PC-9 (cell line): ENCODE measurements around the gene NUMB. TPM values are rescaled to one million over a fixed set of nuclear protein-coding genes. Genes with fewer than 3 reads are reported as not detected.

ENCODE experiments used
- BruUV-seq: library from RNA; stranded (reverse); fragments of 400-500 nt; replicated peaks from 2 replicates; lab custom pipeline; 2021; lab: Mats Ljungman, UMichigan
- CTCF ChIA-PET: fragments of 300-600 bp; sonication (Branson Sonifier 250); formaldehyde crosslinking; loops from one replicate; lab custom pipeline; 2022; ENCODE audit warnings: antibody characterized with exemption; lab: Charles Lee
- POLR2A ChIA-PET: fragments of 300-600 bp; sonication (Branson Sonifier 250); formaldehyde crosslinking; loops from one replicate; lab custom pipeline; 2022; ENCODE audit warnings: antibody characterized with exemption; ENCODE audit not compliant: unreplicated experiment; lab: Charles Lee
- DNase-seq, 2 experiments: peaks; one replicate each; pipeline versions ENCODE4 v3.0.0 to v3.0.0-alpha.2; 2015 to 2022; ENCODE audit warnings: mixed read lengths in 1 of 2
- H2AFZ ChIP-seq: fragments of 200-600 bp; sonication (generic); 2 replicates; pipeline ENCODE4 v1.8.1; 2017; ENCODE audit warnings: antibody characterized with exemption
- H3F3A ChIP-seq: fragments of 200-600 bp; sonication (generic); 2 replicates; pipeline ENCODE4 v1.8.1; 2017; ENCODE audit warnings: antibody characterized with exemption, mild to moderate bottlenecking, low read depth; ENCODE audit not compliant: insufficient read depth
- H3K27ac ChIP-seq: fragments of 200-600 bp; sonication (generic); 2 replicates; pipeline ENCODE4 v1.6.1; 2016; ENCODE audit warnings: mixed run types
- H3K27me3 ChIP-seq: fragments of 200-600 bp; sonication (generic); 2 replicates; pipeline ENCODE4 v1.6.1; 2016; ENCODE audit warnings: low read depth, mixed run types; ENCODE audit not compliant: insufficient read depth
- H3K36me3 ChIP-seq: fragments of 200-600 bp; sonication (generic); 2 replicates; pipeline ENCODE4 v1.6.1; 2016; ENCODE audit warnings: low read depth, mixed run types
- H3K4me1 ChIP-seq: fragments of 200-600 bp; sonication (generic); replicated peaks from 2 replicates; pipeline ENCODE4 v1.6.1; 2016; ENCODE audit warnings: mixed run types; ENCODE audit not compliant: insufficient read depth
- H3K4me2 ChIP-seq: fragments of 200-600 bp; sonication (generic); 2 replicates; pipeline ENCODE4 v1.6.1; 2017; ENCODE audit warnings: mixed run types
- H3K4me3 ChIP-seq: fragments of 200-600 bp; sonication (generic); 2 replicates; pipeline ENCODE4 v1.6.1; 2016; ENCODE audit warnings: mixed run types
- H3K79me2 ChIP-seq: fragments of 200-600 bp; sonication (generic); 2 replicates; pipeline ENCODE4 v1.6.1; 2017; ENCODE audit warnings: low read depth, mixed run types
- H3K9me2 ChIP-seq: fragments of 200-600 bp; sonication (generic); 2 replicates; pipeline ENCODE4 v1.8.1; 2017; ENCODE audit warnings: mild to moderate bottlenecking; ENCODE audit not compliant: insufficient read depth
- H3K9me3 ChIP-seq: fragments of 200-600 bp; sonication (generic); 2 replicates; pipeline ENCODE4 v1.8.1; 2016; ENCODE audit warnings: low read depth; ENCODE audit not compliant: insufficient read depth
- H4K20me1 ChIP-seq: fragments of 200-600 bp; sonication (generic); 2 replicates; pipeline ENCODE4 v1.8.1; 2017; ENCODE audit not compliant: insufficient read depth
- CTCF ChIP-seq: fragments of 200-600 bp; sonication (generic); conservative IDR thresholded peaks from 2 replicates; pipeline ENCODE4 v1.6.1; 2017; ENCODE audit warnings: mixed run types, antibody characterized with exemption, mild to moderate bottlenecking, moderate library complexity
- EZH2 ChIP-seq: fragments of 200-600 bp; sonication (generic); IDR thresholded peaks from 2 replicates; pipeline ENCODE4 v1.8.0; 2017; ENCODE audit warnings: antibody characterized with exemption, low read depth
- intact Hi-C: fragments of 100-400 bp; cut with micrococcal nuclease; formaldehyde crosslinking; loops from one replicate; pipeline ENCODE4 v1.10.0; 2022; ENCODE audit not compliant: unreplicated experiment
- total RNA-seq: library from RNA; stranded (reverse); gene quantifications from 2 replicates; pipeline ENCODE4 v1.2.3, GENCODE V29; 2021

NUMB gene
- total RNA-seq, 1 experiment from 2014 or later: 64.5 TPM

- H3K9me3 ChIP-seq: no peaks in the 10 kb centered on the region
- H3K4me3 ChIP-seq: no peak overlapping the region
- intact Hi-C loops: no loop called here
- H2AFZ ChIP-seq: no peak overlapping the region
- CTCF ChIA-PET: no interaction called here
- H3K4me1 ChIP-seq: no peaks in the 10 kb centered on the region
- H3K27me3 ChIP-seq: no peaks in the 10 kb centered on the region
- TF ChIP-seq EZH2 (no peak), CTCF (no peak)
- POLR2A ChIA-PET: no interaction called here
- H3F3A ChIP-seq: no peaks in the 10 kb centered on the region
- no peak overlapping the region for H3K4me2 ChIP-seq
- no TSS peak for BruUV-seq
- H3K27ac ChIP-seq: no peak overlapping the region
- H3K79me2 ChIP-seq: no peaks in the 10 kb centered on the region
- no peaks in the 10 kb centered on the region for H4K20me1 ChIP-seq
- H3K9me2 ChIP-seq: no peaks in the 10 kb centered on the region
- no peak for DNase-seq
- no peaks in the 10 kb centered on the region for H3K36me3 ChIP-seq
Measured at GRCh38 chr14:73258845-73259611, 199.3 kb downstream of the NUMB start.

- Histone ChIP-seq H2AFZ (no peak overlapping the region), H3K79me2 (no peaks in the 10 kb centered on the region), H3K27ac (no peak overlapping the region), H3K4me1 (no peaks in the 10 kb centered on the region), H3K9me3 (no peaks in the 10 kb centered on the region), H3K9me2 (no peaks in the 10 kb centered on the region), H3K4me3 (no peak overlapping the region), H3K36me3 (no peaks in the 10 kb centered on the region), H3K27me3 (no peaks in the 10 kb centered on the region), H3K4me2 (no peak overlapping the region), H4K20me1 (no peaks in the 10 kb centered on the region), H3F3A (no peaks in the 10 kb centered on the region)
- ChIA-PET CTCF (no interaction called here), POLR2A (no interaction called here)
- BruUV-seq: no TSS peak
- DNase-seq: no peak
- TF ChIP-seq CTCF (no peak), EZH2 (no peak)
- intact Hi-C loops: no loop called here
Measured at GRCh38 chr14:73258076-73258475, 200.3 kb downstream of the NUMB start.

DNA sequence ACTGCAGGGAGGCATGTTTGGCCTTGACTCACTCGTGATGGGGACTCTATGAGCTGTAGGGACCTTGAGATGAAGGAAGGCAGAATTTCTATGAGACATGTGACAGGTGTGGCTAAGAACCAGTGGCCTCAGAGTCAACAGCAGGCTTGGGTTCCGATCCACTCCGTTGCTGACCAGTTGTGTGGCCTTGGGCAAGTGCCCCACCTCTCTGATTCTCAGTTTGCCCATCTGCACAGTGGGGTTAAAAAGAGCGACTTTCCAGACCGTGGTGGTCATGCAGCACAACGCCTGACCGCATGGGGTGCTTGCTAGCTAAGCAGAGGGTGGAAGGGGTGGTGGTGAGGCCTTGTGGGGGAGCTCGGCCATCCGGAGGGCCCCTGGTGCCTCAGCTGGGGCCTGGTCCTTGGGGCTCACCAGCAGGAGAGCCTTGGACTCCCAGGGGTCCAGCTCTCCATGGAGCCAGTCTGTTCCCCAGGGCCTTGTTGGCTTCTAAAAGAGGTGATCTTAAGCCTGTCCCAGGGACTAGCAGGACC lies 202.6 kb downstream of the NUMB start:
- Histone ChIP-seq H3F3A (no peaks in the 10 kb centered on the region), H2AFZ (no peak overlapping the region), H3K4me1 (no peaks in the 10 kb centered on the region), H3K9me2 (no peaks in the 10 kb centered on the region), H3K4me3 (no peak overlapping the region), H4K20me1 (no peaks in the 10 kb centered on the region), H3K27me3 (no peaks in the 10 kb centered on the region), H3K36me3 (no peaks in the 10 kb centered on the region), H3K4me2 (no peak overlapping the region), H3K79me2 (no peaks in the 10 kb centered on the region), H3K27ac (no peak overlapping the region), H3K9me3 (no peaks in the 10 kb centered on the region)
- TF ChIP-seq EZH2 (no peak), CTCF (no peak)
- intact Hi-C loops: no loop called here
- DNase-seq: no peak
- POLR2A ChIA-PET: no interaction called here
- BruUV-seq: no TSS peak
- CTCF ChIA-PET: no interaction called here
